HG03139 (cell line): ENCODE results near the gene NELFA.

Experiments
- ATAC-seq: cut with Tn5 transposase; IDR thresholded peaks from one replicate; pipeline ENCODE4 v1.9.1; 2021; ENCODE audit not compliant: unreplicated experiment

The NELFA gene

GRCh38 chr4:1967512-1968149 is 41.1 kb downstream of the NELFA start:
- no peak for ATAC-seq

- ATAC-seq: no peak
These were observed 43.8 kb downstream of the NELFA start for GRCh38 chr4:1964971-1965370.

GRCh38 chr4:1964443-1964842 is 44.3 kb downstream of the NELFA start:
- ATAC-seq: no peak

- no peak for ATAC-seq
These were observed 45.8 kb downstream of the NELFA start for GRCh38 chr4:1962980-1963379.

GRCh38 chr4:1961563-1961962 is 47.2 kb downstream of the NELFA start:
- no peak for ATAC-seq

- ATAC-seq: no peak
These were observed 47.7 kb downstream of the NELFA start for GRCh38 chr4:1961038-1961437.

GRCh38 chr4:1960170-1960825 is 48.5 kb downstream of the NELFA start:
- no peak for ATAC-seq

- no peak for ATAC-seq
These were observed 49.7 kb downstream of the NELFA start for GRCh38 chr4:1959104-1959384.

- ATAC-seq: no peak
These were observed 50.3 kb downstream of the NELFA start for GRCh38 chr4:1958276-1959103.

GRCh38 chr4:1956631-1957030 is 52.1 kb downstream of the NELFA start:
- ATAC-seq: no peak

- no peak for ATAC-seq
These were observed 55.4 kb downstream of the NELFA start for GRCh38 chr4:1953335-1953734.

GRCh38 chr4:1952719-1953118 is 56.1 kb downstream of the NELFA start:
- ATAC-seq: no peak

- ATAC-seq: no peak
These were observed 56.6 kb downstream of the NELFA start for GRCh38 chr4:1952058-1952700.

GRCh38 chr4:1950369-1950768 is 58.4 kb downstream of the NELFA start:
- no peak for ATAC-seq

GRCh38 chr4:1948892-1949436 is 59.8 kb downstream of the NELFA start:
- no peak for ATAC-seq

GRCh38 chr4:1948232-1948631 is 60.5 kb downstream of the NELFA start:
- no peak for ATAC-seq

- ATAC-seq: no peak
These were observed 62.9 kb downstream of the NELFA start for GRCh38 chr4:1945912-1946311.

GRCh38 chr4:1945124-1945895 is 63.5 kb downstream of the NELFA start:
- no peak for ATAC-seq

- ATAC-seq: no peak
These were observed 64.8 kb downstream of the NELFA start for GRCh38 chr4:1943928-1944327.

GRCh38 chr4:1940566-1940965 is 68.2 kb downstream of the NELFA start:
- no peak for ATAC-seq
